Gastroesophageal sphincter (tissue), 3 donors: ENCODE results near the gene FAM131B.

Experiments
- EP300 ChIP-seq: sonication (generic); formaldehyde crosslinking; IDR thresholded peaks from one replicate; pipeline ENCODE4 v1.6.1; 2017; ENCODE audit warnings: antibody characterized with exemption, mild to moderate bottlenecking
- POLR2A ChIP-seq, 2 donors: fragments of 450-650 bp; IDR thresholded peaks; one replicate each; pipeline ENCODE4 v1.6.1; 2017; ENCODE audit warnings: antibody characterized with exemption in 2 of 2, mild to moderate bottlenecking in 2 of 2, moderate library complexity in 1 of 2
- POLR2AphosphoS5 ChIP-seq: sonication (generic); formaldehyde crosslinking; IDR thresholded peaks from one replicate; pipeline ENCODE4 v1.6.1; 2017; ENCODE audit warnings: antibody characterized with exemption
- TF ChIP-seq, protein P1 (sequence below), 4 experiments: fragments of 200-600 bp in 2 of 4; fragments of 450-650 bp in 2 of 4; sonication (generic) in 1 of 4; IDR thresholded peaks; one replicate each; pipeline ENCODE4 v1.5.1; 2017 to 2019; ENCODE audit warnings: antibody characterized with exemption in 4 of 4, mild to moderate bottlenecking in 2 of 4, moderate library complexity in 2 of 4

DNA sequence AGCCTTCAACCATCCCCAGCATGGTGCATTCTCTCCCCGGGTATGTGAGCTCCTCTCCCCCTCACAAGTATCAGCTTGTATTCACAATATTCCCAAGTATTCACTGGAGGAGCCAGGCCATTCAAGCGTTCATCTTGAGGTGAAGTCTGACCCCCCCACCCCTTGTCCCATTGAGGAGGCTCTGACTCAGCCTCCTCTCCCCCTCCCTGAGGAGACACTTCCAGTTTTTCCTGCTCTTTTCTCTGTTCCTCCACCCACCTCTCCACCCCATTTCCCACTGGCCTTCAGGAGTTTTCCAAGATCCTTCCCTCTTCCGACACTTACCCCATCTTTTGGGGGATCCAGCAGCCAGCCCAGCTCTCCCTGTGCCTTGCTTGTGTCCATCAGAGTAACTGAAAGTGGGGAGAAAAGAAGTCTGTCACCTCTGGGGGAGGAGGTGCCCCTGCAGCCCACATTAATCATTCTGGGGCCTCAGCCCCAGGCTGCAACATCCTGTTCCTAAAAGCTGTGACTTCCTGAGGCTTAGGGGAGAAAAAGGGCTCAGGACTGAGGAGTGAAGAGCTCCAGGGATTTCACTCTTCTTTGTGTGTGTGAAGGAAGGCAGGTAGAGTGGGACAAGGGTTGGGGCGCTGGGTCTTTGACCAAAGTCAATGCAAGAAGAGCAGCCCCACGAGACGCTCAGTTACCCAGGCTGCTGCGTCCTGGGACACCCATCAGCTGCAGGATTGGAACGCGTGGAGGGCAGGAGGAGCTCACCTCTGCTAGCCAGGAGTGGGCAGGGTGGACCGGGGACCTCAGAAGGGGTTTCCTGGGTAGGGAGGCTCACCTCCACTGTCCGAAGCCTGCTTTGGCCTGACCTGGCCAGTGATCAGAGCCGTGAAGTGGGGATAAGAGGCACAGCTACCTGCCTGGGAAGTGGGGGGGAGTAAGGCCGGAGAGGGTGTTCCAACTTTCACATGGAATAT is 45.1 kb upstream of the FAM131B start:
- TF ChIP-seq, protein P1, sequence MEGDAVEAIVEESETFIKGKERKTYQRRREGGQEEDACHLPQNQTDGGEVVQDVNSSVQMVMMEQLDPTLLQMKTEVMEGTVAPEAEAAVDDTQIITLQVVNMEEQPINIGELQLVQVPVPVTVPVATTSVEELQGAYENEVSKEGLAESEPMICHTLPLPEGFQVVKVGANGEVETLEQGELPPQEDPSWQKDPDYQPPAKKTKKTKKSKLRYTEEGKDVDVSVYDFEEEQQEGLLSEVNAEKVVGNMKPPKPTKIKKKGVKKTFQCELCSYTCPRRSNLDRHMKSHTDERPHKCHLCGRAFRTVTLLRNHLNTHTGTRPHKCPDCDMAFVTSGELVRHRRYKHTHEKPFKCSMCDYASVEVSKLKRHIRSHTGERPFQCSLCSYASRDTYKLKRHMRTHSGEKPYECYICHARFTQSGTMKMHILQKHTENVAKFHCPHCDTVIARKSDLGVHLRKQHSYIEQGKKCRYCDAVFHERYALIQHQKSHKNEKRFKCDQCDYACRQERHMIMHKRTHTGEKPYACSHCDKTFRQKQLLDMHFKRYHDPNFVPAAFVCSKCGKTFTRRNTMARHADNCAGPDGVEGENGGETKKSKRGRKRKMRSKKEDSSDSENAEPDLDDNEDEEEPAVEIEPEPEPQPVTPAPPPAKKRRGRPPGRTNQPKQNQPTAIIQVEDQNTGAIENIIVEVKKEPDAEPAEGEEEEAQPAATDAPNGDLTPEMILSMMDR (IDR thresholded peaks at IDR 0.05), result no peak
- TF ChIP-seq POLR2A (IDR thresholded peaks at IDR 0.05) (no peak), EP300 (no peak), POLR2AphosphoS5 (no peak)
